SU-DHL-6 (cell line): ENCODE measurements around the gene GRIK3.

Experiments
- H2AFZ ChIP-seq: fragments of 200-600 bp; sonication (generic); 2 replicates; pipeline ENCODE4 v1.6.1; 2014; ENCODE audit warnings: low read depth, mild to moderate bottlenecking, moderate library complexity, mixed read lengths, antibody characterized with exemption, low read length; ENCODE audit not compliant: severe bottlenecking
- H3F3A ChIP-seq: fragments of 200-600 bp; shearing (Covaris generic); 2 replicates; pipeline ENCODE4 v1.6.0; 2016; ENCODE audit warnings: antibody characterized with exemption, mild to moderate bottlenecking; ENCODE audit not compliant: insufficient read depth
- H3K27ac ChIP-seq: fragments of 200-600 bp; sonication (generic); 2 replicates; pipeline ENCODE4 v1.5.1; 2016; ENCODE audit warnings: low read depth, mild to moderate bottlenecking, low read length, moderate library complexity, mixed read lengths
- H3K27me3 ChIP-seq: fragments of 200-600 bp; sonication (generic), shearing (Covaris generic); 2 replicates; pipeline ENCODE4 v1.6.0; 2014; ENCODE audit warnings: mild to moderate bottlenecking, low read length
- H3K36me3 ChIP-seq: fragments of 200-600 bp; sonication (generic); 2 replicates; pipeline ENCODE4 v1.6.1; 2014; ENCODE audit warnings: mild to moderate bottlenecking, low read length, mixed read lengths
- H3K4me2 ChIP-seq: fragments of 300-600, 200-600 bp; shearing (Covaris generic), sonication (generic); 2 replicates; pipeline ENCODE4 v1.6.0; 2014; ENCODE audit warnings: low read length, low read depth, mild to moderate bottlenecking; ENCODE audit not compliant: poor library complexity, severe bottlenecking
- H3K4me3 ChIP-seq: fragments of 200-600 bp; sonication (generic); 2 replicates; pipeline ENCODE4 v1.5.1; 2014; ENCODE audit warnings: antibody characterized with exemption, low read length, mild to moderate bottlenecking, mixed read lengths; ENCODE audit not compliant: insufficient read depth, poor library complexity, severe bottlenecking
- H3K79me2 ChIP-seq: fragments of 200-600 bp; sonication (generic); 2 replicates; pipeline ENCODE4 v1.6.1; 2014; ENCODE audit warnings: mild to moderate bottlenecking, low read length, moderate library complexity; ENCODE audit not compliant: insufficient read depth
- H3K9ac ChIP-seq: fragments of 200-600 bp; sonication (generic); 2 replicates; pipeline ENCODE4 v1.7.0; 2014; ENCODE audit warnings: mild to moderate bottlenecking, low read length
- H3K9me2 ChIP-seq: fragments of 200-600 bp; sonication (generic); replicated peaks from 2 replicates; pipeline ENCODE4 v1.6.1; 2014; ENCODE audit warnings: low read length; ENCODE audit not compliant: insufficient read depth
- H3K9me3 ChIP-seq: fragments of 200-600 bp; sonication (generic); 2 replicates; pipeline ENCODE4 v1.6.1; 2014; ENCODE audit warnings: low read length, mixed read lengths; ENCODE audit not compliant: insufficient read depth
- H4K20me1 ChIP-seq: fragments of 200-600 bp; sonication (generic); 2 replicates; pipeline ENCODE4 v1.6.1; 2014; ENCODE audit warnings: low read depth, mild to moderate bottlenecking, antibody characterized with exemption, low read length, moderate library complexity, mixed read lengths
- CTCF ChIP-seq: fragments of 200-600 bp; sonication (generic); IDR thresholded peaks from one replicate; pipeline ENCODE4 v1.5.1; 2017; ENCODE audit warnings: antibody characterized with exemption, mild to moderate bottlenecking, low read length, moderate library complexity; ENCODE audit not compliant: insufficient read depth, poor library complexity, severe bottlenecking
- EZH2phosphoT487 ChIP-seq: fragments of 200-600 bp; sonication (generic), shearing (Covaris generic); conservative IDR thresholded peaks from 2 replicates; pipeline ENCODE4 v1.6.1; 2018; ENCODE audit warnings: mild to moderate bottlenecking, antibody characterized with exemption, low read length, moderate library complexity, mixed read lengths

Gene GRIK3

GRCh38 chr1:37078866-37079265 lies 44.6 kb upstream of the GRIK3 start:
- Histone ChIP-seq H3K27me3 (no peaks in the 10 kb centered on the region), H3F3A (no peaks in the 10 kb centered on the region), H3K9ac (no peak overlapping the region), H4K20me1 (no peaks in the 10 kb centered on the region), H3K79me2 (no peaks in the 10 kb centered on the region), H3K4me2 (no peak overlapping the region), H3K9me2 (no peaks in the 10 kb centered on the region), H3K27ac (no peak overlapping the region), H3K36me3 (no peaks in the 10 kb centered on the region), H3K4me3 (no peak overlapping the region), H2AFZ (no peak overlapping the region), H3K9me3 (no peaks in the 10 kb centered on the region)
- TF ChIP-seq EZH2phosphoT487 (no peak), CTCF (no peak)

- no peaks in the 10 kb centered on the region for H3K27me3 ChIP-seq
- H3K4me2 ChIP-seq, result no peak overlapping the region
- H3K36me3 ChIP-seq, result no peaks in the 10 kb centered on the region
- H4K20me1 ChIP-seq, result no peaks in the 10 kb centered on the region
- H3K9me2 ChIP-seq, result no peaks in the 10 kb centered on the region
- no peaks in the 10 kb centered on the region for H3K9me3 ChIP-seq
- H3K4me3 ChIP-seq, result no peak overlapping the region
- no peak overlapping the region for H3K27ac ChIP-seq
- H3K9ac ChIP-seq, result no peak overlapping the region
- H3F3A ChIP-seq, result no peaks in the 10 kb centered on the region
- TF ChIP-seq CTCF, result no peak
- TF ChIP-seq EZH2phosphoT487, result no peak
- no peak overlapping the region for H2AFZ ChIP-seq
- no peaks in the 10 kb centered on the region for H3K79me2 ChIP-seq
Measured at GRCh38 chr1:37076168-37076567, 41.9 kb upstream of the GRIK3 start.

GRCh38 chr1:37073854-37074379 lies 39.6 kb upstream of the GRIK3 start:
- Histone ChIP-seq H3K79me2 (no peaks in the 10 kb centered on the region), H3K27me3 (no peaks in the 10 kb centered on the region), H3K4me2 (no peak overlapping the region), H3K9me2 (no peaks in the 10 kb centered on the region), H3K9me3 (no peaks in the 10 kb centered on the region), H3K27ac (no peak overlapping the region), H3K9ac (no peak overlapping the region), H4K20me1 (no peaks in the 10 kb centered on the region), H3K36me3 (no peaks in the 10 kb centered on the region), H2AFZ (no peak overlapping the region), H3K4me3 (no peak overlapping the region), H3F3A (no peaks in the 10 kb centered on the region)
- TF ChIP-seq CTCF (no peak), EZH2phosphoT487 (no peak)
